Body of pancreas (tissue), 4 donors: ENCODE measurements around the gene MLXIP. TPM values are rescaled to one million over a fixed set of nuclear protein-coding genes. Genes with fewer than 3 reads are reported as not detected.

Source experiments
- ATAC-seq: fragments of 150-250 bp; one replicate; pipeline ENCODE4 v1.9.1; 2016
- DNase-seq, 4 donors: peaks; one replicate each; pipeline ENCODE4 v3.0.0-alpha.2; 2019
- H3K27ac ChIP-seq, 4 donors: fragments of 200-600 bp; sonication (generic); 1 replicate in 3 of 4; 2 replicates in 1 of 4; pipeline versions ENCODE4 v1.5.1 to v1.6.1; 2016 to 2019; ENCODE audit warnings: mild to moderate bottlenecking in 1 of 4, mixed read lengths in 1 of 4, moderate library complexity in 1 of 4
- H3K27me3 ChIP-seq, 2 donors: fragments of 200-600 bp; sonication (generic); one replicate each; pipeline ENCODE4 v1.6.0; 2016; ENCODE audit warnings: mild to moderate bottlenecking in 1 of 2
- H3K36me3 ChIP-seq, 2 donors: fragments of 200-600 bp; sonication (generic); replicated peaks in 1 of 2; 2 replicates each; pipeline ENCODE4 v1.5.1; 2016; ENCODE audit warnings: low read depth in 2 of 2; ENCODE audit not compliant: insufficient read depth in 1 of 2
- H3K4me1 ChIP-seq: fragments of 200-600 bp; sonication (generic); one replicate; pipeline ENCODE4 v1.6.0; 2016
- H3K4me3 ChIP-seq, 2 donors: fragments of 200-600 bp; sonication (generic); 1 replicate in 1 of 2; 2 replicates in 1 of 2; pipeline ENCODE4 v1.5.1; 2016 to 2019
- H3K9me3 ChIP-seq, 3 donors: fragments of 200-600 bp; sonication (generic); 1 replicate in 2 of 3; 2 replicates in 1 of 3; pipeline ENCODE4 v1.5.1; 2016
- CTCF ChIP-seq, 7 experiments: fragments of 450-650 bp in 4 of 7; fragments of 200-600 bp in 3 of 7; sonication (generic) in 3 of 7; IDR thresholded peaks; one replicate each; pipeline ENCODE4 v1.5.1; 2016 to 2019; ENCODE audit warnings: antibody characterized with exemption in 7 of 7
- POLR2A ChIP-seq, 3 donors: fragments of 450-650 bp; IDR thresholded peaks; one replicate each; pipeline ENCODE4 v1.6.1; 2016; ENCODE audit warnings: antibody characterized with exemption in 3 of 3, mild to moderate bottlenecking in 2 of 3
- WGBS, 2 donors: methylation state at CpG; one replicate each; pipeline ENCODE4 v1.1.5; 2017; 5-methylcytosine and 5-hydroxymethylcytosine counted together
- intact Hi-C: fragments of 100-400 bp; cut with DNase I; formaldehyde crosslinking; loops from one replicate; pipeline ENCODE4 v1.15.1; 2023
- total RNA-seq, 2 donors: library from RNA; depleted of rRNA; stranded (reverse); fragments of >200 nt; gene quantifications; one replicate each; pipeline ENCODE4 v1.1.0, GENCODE V29; 2016

Gene MLXIP
- total RNA-seq, 2 donors from 2014 or later, result 43.6 to 84.0 TPM

- intact Hi-C loops, result no loop called here
- 83 to 84% methylated on average over 16 to 17 of the region's 17 CpGs for WGBS, 2 donors
- Histone ChIP-seq H3K27me3 (no peaks in the 10 kb centered on the region), H3K36me3 (peaks cover 16 to 48% of the 10 kb centered on the region in 2 donors), H3K4me3 (no peak overlapping the region), H3K27ac (no peak overlapping the region), H3K4me1 (peaks cover 17% of the 10 kb centered on the region), H3K9me3 (no peaks in the 10 kb centered on the region)
- TF ChIP-seq POLR2A (IDR thresholded peaks at IDR 0.05), result no peak
- no peak for TF ChIP-seq CTCF (IDR thresholded peaks at IDR 0.05)
- DNase-seq (no peak), ATAC-seq (no peak)
Measured at GRCh38 chr12:122130150-122130549, 51.6 kb downstream of the MLXIP start.

- no peak for TF ChIP-seq CTCF (IDR thresholded peaks at IDR 0.05)
- TF ChIP-seq POLR2A (IDR thresholded peaks at IDR 0.05), result no peak
- Histone ChIP-seq H3K27me3 (no peaks in the 10 kb centered on the region), H3K27ac (no peak overlapping the region), H3K9me3 (no peaks in the 10 kb centered on the region), H3K4me3 (no peak overlapping the region), H3K4me1 (peaks cover 4% of the 10 kb centered on the region), H3K36me3 (peaks cover 17 to 52% of the 10 kb centered on the region in 2 donors)
- no peak for DNase-seq
- ATAC-seq, result no peak
- 71 to 83% methylated on average over 28 of the region's 28 CpGs for WGBS, 2 donors
- intact Hi-C loops, result no loop called here
Measured at GRCh38 chr12:122133192-122133950, 54.8 kb downstream of the MLXIP start.

GRCh38 chr12:122135437-122136031 is 57.0 kb downstream of the MLXIP start:
- Histone ChIP-seq H3K4me1 (peaks cover 4% of the 10 kb centered on the region), H3K4me3 (no peak overlapping the region), H3K9me3 (no peaks in the 10 kb centered on the region), H3K27me3 (no peaks in the 10 kb centered on the region), H3K27ac (no peak overlapping the region), H3K36me3 (peaks cover 9 to 40% of the 10 kb centered on the region in 2 donors)
- TF ChIP-seq POLR2A (IDR thresholded peaks at IDR 0.05) (no peak), CTCF (IDR thresholded peaks at IDR 0.05) (no peak)
- intact Hi-C loops, result no loop called here
- no peak for ATAC-seq
- 89 to 96% methylated on average over 3 to 16 of the region's 18 CpGs for WGBS, 2 donors
- DNase-seq, result no peak

GRCh38 chr12:122137229-122137628 is 58.7 kb downstream of the MLXIP start:
- no peaks in the 10 kb centered on the region for H3K4me1 ChIP-seq
- DNase-seq, result no peak
- TF ChIP-seq CTCF (IDR thresholded peaks at IDR 0.05) (no peak), POLR2A (IDR thresholded peaks at IDR 0.05) (no peak)
- intact Hi-C loops, result no loop called here
- H3K4me3 ChIP-seq, result no peak overlapping the region
- ATAC-seq, result no peak
- H3K27ac ChIP-seq, result no peak overlapping the region
- H3K27me3 ChIP-seq, result no peaks in the 10 kb centered on the region
- H3K36me3 ChIP-seq, result peaks cover 18 to 50% of the 10 kb centered on the region in 2 donors
- WGBS, 2 donors, result 83 to 90% methylated on average over 7 to 10 of the region's 10 CpGs
- H3K9me3 ChIP-seq, result no peaks in the 10 kb centered on the region
